ENCODE measurements around the gene OR3A2. TPM values are rescaled to one million over a fixed set of nuclear protein-coding genes. Genes with fewer than 3 reads are reported as not detected.

Gene OR3A2
- total and polyA plus RNA-seq, 8 donors: 0.08 to 0.87 (median 0.19) TPM

DNA sequence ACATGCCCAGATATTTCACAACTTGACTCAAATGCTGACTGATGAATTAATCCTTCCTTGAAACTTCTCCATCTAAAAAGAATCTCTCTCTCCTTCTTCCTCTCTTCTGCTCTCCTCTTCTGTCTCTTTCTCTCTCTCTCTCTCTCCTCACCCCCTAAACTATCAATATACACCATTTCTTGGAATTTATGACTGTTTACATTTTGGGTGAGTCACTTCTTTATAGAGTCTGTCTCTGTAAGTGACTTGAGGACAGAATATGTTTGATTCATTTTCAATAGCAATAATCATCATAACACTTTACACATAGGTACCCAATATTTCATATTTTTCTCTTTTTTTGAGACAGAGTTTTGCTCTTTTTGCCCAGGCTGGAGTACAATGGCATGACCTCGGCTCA is 103.2 kb downstream of the OR3A2 start:
- no peak for DNase-seq
- intact Hi-C loops (cut with DNase I): no loop called here
- no peaks in the 10 kb centered on the region for H3K27me3 ChIP-seq
- no peaks in the 10 kb centered on the region for H3K9me3 ChIP-seq
- no peaks in the 10 kb centered on the region for H3K36me3 ChIP-seq
- H3K4me1 ChIP-seq: no peaks in the 10 kb centered on the region
- H3K27ac ChIP-seq: no peak overlapping the region
- no peak for ATAC-seq
- TF ChIP-seq, protein P1, sequence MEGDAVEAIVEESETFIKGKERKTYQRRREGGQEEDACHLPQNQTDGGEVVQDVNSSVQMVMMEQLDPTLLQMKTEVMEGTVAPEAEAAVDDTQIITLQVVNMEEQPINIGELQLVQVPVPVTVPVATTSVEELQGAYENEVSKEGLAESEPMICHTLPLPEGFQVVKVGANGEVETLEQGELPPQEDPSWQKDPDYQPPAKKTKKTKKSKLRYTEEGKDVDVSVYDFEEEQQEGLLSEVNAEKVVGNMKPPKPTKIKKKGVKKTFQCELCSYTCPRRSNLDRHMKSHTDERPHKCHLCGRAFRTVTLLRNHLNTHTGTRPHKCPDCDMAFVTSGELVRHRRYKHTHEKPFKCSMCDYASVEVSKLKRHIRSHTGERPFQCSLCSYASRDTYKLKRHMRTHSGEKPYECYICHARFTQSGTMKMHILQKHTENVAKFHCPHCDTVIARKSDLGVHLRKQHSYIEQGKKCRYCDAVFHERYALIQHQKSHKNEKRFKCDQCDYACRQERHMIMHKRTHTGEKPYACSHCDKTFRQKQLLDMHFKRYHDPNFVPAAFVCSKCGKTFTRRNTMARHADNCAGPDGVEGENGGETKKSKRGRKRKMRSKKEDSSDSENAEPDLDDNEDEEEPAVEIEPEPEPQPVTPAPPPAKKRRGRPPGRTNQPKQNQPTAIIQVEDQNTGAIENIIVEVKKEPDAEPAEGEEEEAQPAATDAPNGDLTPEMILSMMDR (IDR thresholded peaks at IDR 0.05): no peak
- H3K4me3 ChIP-seq: no peak overlapping the region

GRCh38 chr17:3276126-3276525 is 110.0 kb downstream of the OR3A2 start:
- intact Hi-C loops (cut with DNase I): no loop called here
- Histone ChIP-seq H3K9me3 (peaks cover 0 to 2% of the 10 kb centered on the region in 2 donors), H3K27ac (no peak overlapping the region), H3K27me3 (no peaks in the 10 kb centered on the region), H3K4me1 (no peaks in the 10 kb centered on the region), H3K36me3 (no peaks in the 10 kb centered on the region), H3K4me3 (no peak overlapping the region)
- TF ChIP-seq, protein P1 (IDR thresholded peaks at IDR 0.05): no peak
- DNase-seq (no peak), ATAC-seq (no peak)

- no peaks in the 10 kb centered on the region for H3K4me1 ChIP-seq
- ATAC-seq (peak; percentile 23), DNase-seq (no peak)
- peaks cover 0 to 3% of the 10 kb centered on the region in 2 donors for H3K9me3 ChIP-seq
- intact Hi-C loops (cut with DNase I): no loop called here
- H3K36me3 ChIP-seq: no peaks in the 10 kb centered on the region
- peak overlapping the region in 1 of 2 donors; percentile 49 for H3K27ac ChIP-seq
- H3K27me3 ChIP-seq: no peaks in the 10 kb centered on the region
- TF ChIP-seq, protein P1 (IDR thresholded peaks at IDR 0.05): no peak
- no peak overlapping the region for H3K4me3 ChIP-seq
These were observed 114.8 kb downstream of the OR3A2 start for GRCh38 chr17:3271072-3271848.

- DNase-seq (no peak), ATAC-seq (no peak)
- no peak overlapping the region for H3K27ac ChIP-seq
- H3K4me3 ChIP-seq: no peak overlapping the region
- H3K27me3 ChIP-seq: peaks cover 0 to 8% of the 10 kb centered on the region in 2 donors
- intact Hi-C loops (cut with DNase I): no loop called here
- no peaks in the 10 kb centered on the region for H3K9me3 ChIP-seq
- no peaks in the 10 kb centered on the region for H3K36me3 ChIP-seq
- no peaks in the 10 kb centered on the region for H3K4me1 ChIP-seq
- TF ChIP-seq, protein P1 (IDR thresholded peaks at IDR 0.05): no peak
These were observed 125.5 kb downstream of the OR3A2 start for GRCh38 chr17:3260600-3260999.

- ATAC-seq: no peak
- H3K9me3 ChIP-seq: no peaks in the 10 kb centered on the region
- H3K27ac ChIP-seq: no peak overlapping the region
- no peak for DNase-seq
- H3K36me3 ChIP-seq: no peaks in the 10 kb centered on the region
- peaks cover 0 to 8% of the 10 kb centered on the region in 2 donors for H3K27me3 ChIP-seq
- TF ChIP-seq, protein P1 (IDR thresholded peaks at IDR 0.05): no peak
- intact Hi-C loops (cut with DNase I): no loop called here
- no peak overlapping the region for H3K4me3 ChIP-seq
- H3K4me1 ChIP-seq: no peaks in the 10 kb centered on the region
These were observed 125.9 kb downstream of the OR3A2 start for GRCh38 chr17:3260163-3260562.
